K562 (cell line): ENCODE data around the gene ANKH. TPM values are rescaled to one million over a fixed set of nuclear protein-coding genes. Genes with fewer than 3 reads are reported as not detected.

ENCODE experiments used
- ATAC-seq: fragments of 200-7000 bp; cut with Tn5 transposase; 3 replicates; pipeline ENCODE4 v1.9.1; 2020; ENCODE audit warnings: moderate library complexity
- BruUV-seq: library from RNA; stranded (reverse); fragments of 400-500 nt; replicated peaks from 2 replicates; lab custom pipeline; 2021; lab: Mats Ljungman, UMichigan
- CTCF ChIA-PET: fragments of 300-600 bp; formaldehyde crosslinking; extraction: SDS; loops from one replicate; lab custom pipeline; 2021; ENCODE audit warnings: low intra/inter-chr PET ratio; lab: Yijun Ruan, JAX
- POLR2A ChIA-PET: fragments of 300-600, 350-650 bp; sonication (Branson Sonifier 250); formaldehyde crosslinking; extraction: SDS; loops from one replicate; lab custom pipeline; 2021; ENCODE audit warnings: antibody characterized with exemption, inconsistent platforms; lab: Yijun Ruan, JAX
- DNase-seq, 4 experiments: peaks; one replicate each; pipeline versions ENCODE4 v3.0.0 to v3.0.0-alpha.2; 2011 to 2018; ENCODE audit warnings: low spot score in 3 of 4, mixed read lengths in 3 of 4; ENCODE audit errors: extremely low read depth in 1 of 4
- FAIRE-seq: peaks from 2 replicates; lab custom pipeline; 2011; peaks lifted over from hg19 to GRCh38; lab: Jason Lieb, UNC
- H2AFZ ChIP-seq: 2 replicates; pipeline ENCODE4 v1.6.0; 2011; ENCODE audit warnings: low read depth, low read length, control low read depth, inconsistent platforms
- H3K27ac ChIP-seq: fragments of 200-600 bp; 3 replicates; pipeline ENCODE4 v1.8.0; 2011; ENCODE audit warnings: low read depth, mild to moderate bottlenecking, control low read depth, inconsistent platforms, low read length, moderate library complexity, mixed read lengths; ENCODE audit errors: extremely low read depth
- H3K27me3 ChIP-seq, 2 experiments: fragments of 300-600 bp in 1 of 2; 2 replicates in 1 of 2; 3 replicates in 1 of 2; pipeline versions ENCODE4 v1.6.0 to v1.8.0; 2011; ENCODE audit warnings: inconsistent platforms in 2 of 2, low read length in 2 of 2, mild to moderate bottlenecking in 1 of 2, mixed read lengths in 1 of 2, moderate library complexity in 1 of 2; ENCODE audit not compliant: control insufficient read depth in 2 of 2, insufficient read depth in 2 of 2
- H3K36me3 ChIP-seq: fragments of 300-600 bp; 3 replicates; pipeline ENCODE4 v1.8.0; 2011; ENCODE audit warnings: mild to moderate bottlenecking, low read length, inconsistent platforms; ENCODE audit not compliant: control insufficient read depth, insufficient read depth
- H3K4me1 ChIP-seq, 2 experiments: fragments of 200-600 bp in 1 of 2; replicated peaks in 1 of 2; 2 replicates in 1 of 2; 3 replicates in 1 of 2; pipeline versions ENCODE4 v1.5.1 to v1.8.0; 2011; ENCODE audit warnings: inconsistent platforms in 2 of 2, low read length in 2 of 2, mild to moderate bottlenecking in 1 of 2, mixed read lengths in 1 of 2, moderate library complexity in 1 of 2; ENCODE audit not compliant: control insufficient read depth in 2 of 2, insufficient read depth in 2 of 2
- H3K4me2 ChIP-seq: 2 replicates; pipeline ENCODE4 v1.6.1; 2011; ENCODE audit warnings: low read length, control low read depth, inconsistent platforms, mixed read lengths; ENCODE audit not compliant: insufficient read depth
- H3K4me3 ChIP-seq: fragments of 200-600 bp; sonication (generic), shearing (Covaris generic); 2 replicates; pipeline ENCODE4 v1.5.1; 2016; ENCODE audit warnings: control low read depth, inconsistent platforms
- H3K79me2 ChIP-seq: fragments of 200-600 bp; 3 replicates; pipeline ENCODE4 v1.8.0; 2011; ENCODE audit warnings: low read length, inconsistent platforms; ENCODE audit not compliant: control insufficient read depth, insufficient read depth
- H3K9ac ChIP-seq, 2 experiments: 2 replicates each; pipeline versions ENCODE4 v1.6.0 to v1.6.1; 2011; ENCODE audit warnings: low read depth in 2 of 2, low read length in 2 of 2, control low read depth in 1 of 2, inconsistent platforms in 1 of 2, mild to moderate bottlenecking in 1 of 2, mixed read lengths in 1 of 2; ENCODE audit not compliant: insufficient read depth in 1 of 2
- H3K9me1 ChIP-seq: one replicate; pipeline ENCODE4 v1.6.0; 2011; ENCODE audit warnings: inconsistent platforms, mild to moderate bottlenecking, low read length, moderate library complexity; ENCODE audit not compliant: control insufficient read depth, insufficient read depth
- H3K9me3 ChIP-seq: replicated peaks from 2 replicates; pipeline ENCODE4 v1.5.1; 2011; ENCODE audit warnings: low read depth, low read length, inconsistent platforms; ENCODE audit not compliant: control insufficient read depth, insufficient read depth
- H4K20me1 ChIP-seq: replicated peaks from 2 replicates; pipeline ENCODE4 v1.6.1; 2011; ENCODE audit warnings: low read length, inconsistent platforms, mixed read lengths; ENCODE audit not compliant: control insufficient read depth, insufficient read depth
- CTBP1 ChIP-seq: fragments of 450-650 bp; IDR thresholded peaks from 2 replicates; pipeline ENCODE4 v1.6.1; 2016; ENCODE audit warnings: borderline replicate concordance
- ERF ChIP-seq: fragments of 450-650 bp; formaldehyde crosslinking; IDR thresholded peaks from 2 replicates; pipeline ENCODE4 v1.4.0; 2020; ENCODE audit warnings: mild to moderate bottlenecking, mixed read lengths
- KDM2B ChIP-seq: fragments of 250-450 bp; sonication (Bioruptor Pico); IDR thresholded peaks from 2 replicates; pipeline ENCODE4 v1.8.0; 2021; ENCODE audit warnings: mild to moderate bottlenecking, moderate library complexity
- KLF6 ChIP-seq: fragments of 250-450 bp; sonication (Bioruptor Pico); IDR thresholded peaks from 2 replicates; pipeline ENCODE4 v1.4.0; 2020; ENCODE audit warnings: mild to moderate bottlenecking, moderate library complexity, borderline replicate concordance
- NFE2L1 ChIP-seq: fragments of 450-650 bp; IDR thresholded peaks from 2 replicates; pipeline ENCODE4 v1.6.1; 2016; ENCODE audit warnings: missing genetic modification characterization, low read depth, mild to moderate bottlenecking, missing compliant biosample characterization, moderate library complexity, borderline replicate concordance
- POLR2AphosphoS5 ChIP-seq: IDR thresholded peaks from 2 replicates; pipeline ENCODE4 v1.6.1; 2011; ENCODE audit warnings: mild to moderate bottlenecking, low read depth, low read length, moderate library complexity; ENCODE audit not compliant: control insufficient read depth, insufficient read depth
- RBM22 ChIP-seq: fragments of 200-400 bp; formaldehyde crosslinking; IDR thresholded peaks from 2 replicates; pipeline ENCODE4 v1.6.1; 2018; ENCODE audit warnings: low read length, low read depth; ENCODE audit not compliant: poor library complexity, severe bottlenecking
- SIRT6 ChIP-seq: IDR thresholded peaks from one replicate; pipeline ENCODE4 v1.6.1; 2012; ENCODE audit warnings: low read depth, mild to moderate bottlenecking, control low read depth, inconsistent platforms, low read length, moderate library complexity
- TAF9B ChIP-seq: fragments of 450-650 bp; IDR thresholded peaks from 2 replicates; pipeline ENCODE4 v1.6.1; 2018; ENCODE audit warnings: mild to moderate bottlenecking; ENCODE audit not compliant: partially characterized antibody
- ZKSCAN8 ChIP-seq: fragments of 200-800 bp; sonication (Bioruptor generic); IDR thresholded peaks from 2 replicates; pipeline ENCODE4 v1.6.1; 2016; ENCODE audit warnings: missing genetic modification characterization, missing compliant biosample characterization
- ZNF184 ChIP-seq: sonication (generic); formaldehyde crosslinking; IDR thresholded peaks from 2 replicates; pipeline ENCODE4 v1.5.0; 2020; ENCODE audit warnings: missing genetic modification reagents
- ZNF431 ChIP-seq: sonication (generic); formaldehyde crosslinking; IDR thresholded peaks from 2 replicates; pipeline ENCODE4 v1.8.0; 2022; ENCODE audit warnings: mild to moderate bottlenecking, missing genetic modification reagents
- ZNF436 ChIP-seq: fragments of 250-450, 450-650 bp; sonication (Bioruptor Pico); formaldehyde crosslinking; IDR thresholded peaks from 2 replicates; pipeline ENCODE4 v1.7.0; 2020; ENCODE audit warnings: mild to moderate bottlenecking
- ZNF77 ChIP-seq: fragments of 250-450 bp; sonication (Bioruptor Pico); IDR thresholded peaks from 2 replicates; pipeline ENCODE4 v1.5.0; 2020
- WGBS: fragments of 100-300 bp; shearing (Covaris generic); methylation state at CpG from one replicate; pipeline ENCODE4 v1.1.6; 2016; ENCODE audit warnings: low coverage, mixed read lengths; ENCODE audit not compliant: insufficient coverage; ENCODE audit errors: missing lambda C conversion rate; 5-methylcytosine and 5-hydroxymethylcytosine counted together
- in situ Hi-C: fragments of 300-500 bp; cut with MboI; formaldehyde crosslinking; loops from 4 replicates; pipeline ENCODE4 v1.15.0; 2018; ENCODE audit warnings: inconsistent platforms, mixed read lengths
- intact Hi-C: fragments of 100-400 bp; cut with micrococcal nuclease; formaldehyde crosslinking; loops from 2 replicates; pipeline ENCODE4 v1.14.2; 2022
- polyA plus RNA-seq, 8 experiments: library from polyadenylated mRNA; depleted of rRNA in 4 of 8; stranded (reverse) in 5 of 8; unstranded in 3 of 8; fragments of >200 nt; fragmentation: Nextera tagmentation in 2 of 8; fragmentation: Illumina TruSeq in 1 of 8; extraction: Ambion mirVana in 2 of 8; extraction: Trizol in 1 of 8; gene quantifications; 2 replicates each; pipeline versions ENCODE4 v1.2.1 to v1.2.3, GENCODE V29; 2011 to 2014; ENCODE audit warnings: inconsistent platforms in 1 of 8, missing spikeins in 1 of 8
- total RNA-seq, 7 experiments: library from RNA; depleted of rRNA in 6 of 7; stranded (reverse); fragments of >200 nt in 6 of 7; fragmentation: Illumina TruSeq in 2 of 7; extraction: Trizol in 2 of 7; gene quantifications; 2 replicates each; pipeline versions ENCODE4 v1.2.1 to v1.2.3, GENCODE V29; 2011 to 2021; ENCODE audit warnings: low replicate concordance in 1 of 7

ANKH gene
- total and polyA plus RNA-seq, 9 of the 15 experiments (the other 6 are each of a cell fraction or from before 2014, with no cell fraction given): 0.79 to 12.2 (median 4.5) TPM

- Histone ChIP-seq H4K20me1 (no peaks in the 10 kb centered on the region), H3K4me2 (no peak overlapping the region), H3K27ac (no peak overlapping the region), H3K36me3 (peaks cover 12% of the 10 kb centered on the region; the same call in 1 of the 3 replicates), H3K4me3 (no peak overlapping the region), H2AFZ (no peak overlapping the region), H3K9me1 (no peaks in the 10 kb centered on the region), H3K9me3 (no peaks in the 10 kb centered on the region), H3K4me1 (peaks cover 0 to 6% of the 10 kb centered on the region in 2 experiments; a peak in 3 of 5 replicates), H3K9ac (no peak overlapping the region), H3K79me2 (no peaks in the 10 kb centered on the region), H3K27me3 (no peaks in the 10 kb centered on the region)
- BruUV-seq: no TSS peak
- 60% methylated on average over 4 of the region's 5 CpGs for WGBS
- intact Hi-C loops (no loop called here), in situ Hi-C loops (no loop called here)
- FAIRE-seq (no peak), ATAC-seq (no peak), DNase-seq (no peak)
- ChIA-PET POLR2A (interaction anchor here (0.6 kb wide), 1 partner anchor 10 kb away, joined by 4 read pairs; no protein-coding TSS in a partner anchor), CTCF (no interaction called here)
- no peak for TF ChIP-seq ERF (CRISPR knock-in tag)
- no peak for TF ChIP-seq RBM22
- no peak for TF ChIP-seq ZNF77
- no peak for TF ChIP-seq KLF6 (CRISPR knock-in tag)
- no peak for TF ChIP-seq SIRT6
- TF ChIP-seq CTBP1: no peak
- no peak for TF ChIP-seq TAF9B
- TF ChIP-seq ZKSCAN8 (CRISPR knock-in tag): no peak
- no peak for TF ChIP-seq KDM2B (CRISPR knock-in tag)
- TF ChIP-seq ZNF184: no peak
- TF ChIP-seq ZNF431 (CRISPR knock-in tag): no peak
- TF ChIP-seq ZNF436 (CRISPR knock-in tag): no peak
- TF ChIP-seq NFE2L1 (tag): no peak
- no peak for TF ChIP-seq POLR2AphosphoS5
These were observed 152.8 kb downstream of the ANKH start for GRCh38 chr5:14718778-14719177.
